ENCODE data around the gene CACNA1G.

CACNA1G gene

GRCh38 chr17:50640686-50641351, 80.3 kb downstream of the CACNA1G start:
- DNase-seq (ENCODE audit: insufficient read length, low spot score) (no peak), FAIRE-seq (no peak)
- no peak for TF ChIP-seq POLR2A (IDR thresholded peaks at IDR 0.05; ENCODE audit: low read depth, low read length)

- TF ChIP-seq POLR2A (IDR thresholded peaks at IDR 0.05; ENCODE audit: low read depth, low read length): no peak
- DNase-seq (ENCODE audit: insufficient read length, low spot score): no peak
- FAIRE-seq: no peak
Observed at GRCh38 chr17:50641357-50641756, 80.8 kb downstream of the CACNA1G start.

- TF ChIP-seq POLR2A (IDR thresholded peaks at IDR 0.05; ENCODE audit: low read depth, low read length): no peak
- DNase-seq (ENCODE audit: insufficient read length, low spot score): no peak
- no peak for FAIRE-seq
Observed at GRCh38 chr17:50642071-50642721, 81.7 kb downstream of the CACNA1G start.

- DNase-seq (ENCODE audit: insufficient read length, low spot score): no peak
- FAIRE-seq: no peak
- no peak for TF ChIP-seq POLR2A (IDR thresholded peaks at IDR 0.05; ENCODE audit: low read depth, low read length)
Observed at GRCh38 chr17:50642722-50643656, 82.5 kb downstream of the CACNA1G start.

- TF ChIP-seq POLR2A (IDR thresholded peaks at IDR 0.05; ENCODE audit: low read depth, low read length): no peak
- FAIRE-seq (no peak), DNase-seq (ENCODE audit: insufficient read length, low spot score) (no peak)
Observed at GRCh38 chr17:50645748-50646682, 85.5 kb downstream of the CACNA1G start.

GRCh38 chr17:50647187-50647586, 86.7 kb downstream of the CACNA1G start:
- TF ChIP-seq POLR2A (IDR thresholded peaks at IDR 0.05; ENCODE audit: low read depth, low read length): no peak
- DNase-seq (ENCODE audit: insufficient read length, low spot score) (no peak), FAIRE-seq (no peak)

- no peak for TF ChIP-seq POLR2A (IDR thresholded peaks at IDR 0.05; ENCODE audit: low read depth, low read length)
- DNase-seq (ENCODE audit: insufficient read length, low spot score): no peak
- FAIRE-seq: no peak
Observed at GRCh38 chr17:50649042-50649908, 88.8 kb downstream of the CACNA1G start.

- no peak for TF ChIP-seq POLR2A (IDR thresholded peaks at IDR 0.05; ENCODE audit: low read depth, low read length)
- DNase-seq (ENCODE audit: insufficient read length, low spot score) (no peak), FAIRE-seq (no peak)
Observed at GRCh38 chr17:50651661-50652060, 91.1 kb downstream of the CACNA1G start.

- no peak for TF ChIP-seq POLR2A (IDR thresholded peaks at IDR 0.05; ENCODE audit: low read depth, low read length)
- FAIRE-seq: no peak
Observed at GRCh38 chr17:50653738-50654137, 93.2 kb downstream of the CACNA1G start.

GRCh38 chr17:50656509-50656908, 96.0 kb downstream of the CACNA1G start:
- DNase-seq (ENCODE audit: insufficient read length, low spot score) (no peak), FAIRE-seq (no peak)
- TF ChIP-seq POLR2A (IDR thresholded peaks at IDR 0.05; ENCODE audit: low read depth, low read length): no peak

More at GRCh38 chr17:50653738-50654137, 93.2 kb downstream of the CACNA1G start:
- DNase-seq (ENCODE audit: insufficient read length, low spot score): no peak

- no peak for TF ChIP-seq POLR2A (IDR thresholded peaks at IDR 0.05; ENCODE audit: low read depth, low read length)
- FAIRE-seq: no peak
- DNase-seq (ENCODE audit: insufficient read length, low spot score): no peak
Observed at GRCh38 chr17:50657054-50657453, 96.5 kb downstream of the CACNA1G start.

GRCh38 chr17:50657627-50658026, 97.1 kb downstream of the CACNA1G start:
- FAIRE-seq: no peak
- TF ChIP-seq POLR2A (IDR thresholded peaks at IDR 0.05; ENCODE audit: low read depth, low read length): no peak
- no peak for DNase-seq (ENCODE audit: insufficient read length, low spot score)

Measured in H54 (cell line).